HepG2 (cell line): ENCODE data around the gene JPH4. TPM values are rescaled to one million over a fixed set of nuclear protein-coding genes. Genes with fewer than 3 reads are reported as not detected.
A peak's percentile ranks its signal among the peaks of the same experiment; 100 is the strongest.

Experiments used
- ATAC-seq: fragments of 200-7000 bp; cut with Tn5 transposase; 3 replicates; pipeline ENCODE4 v1.9.1; 2020; ENCODE audit warnings: mild to moderate bottlenecking, moderate library complexity
- BruUV-seq: library from RNA; stranded (reverse); fragments of 400-500 nt; replicated peaks from 2 replicates; lab custom pipeline; 2021; lab: Mats Ljungman, UMichigan
- CTCF ChIA-PET: fragments of 300-600 bp; formaldehyde crosslinking; extraction: SDS; loops from one replicate; lab custom pipeline; 2021; ENCODE audit warnings: low total read pairs, inconsistent platforms, low intra/inter-chr PET ratio; lab: Yijun Ruan, JAX
- POLR2A ChIA-PET: fragments of 350-600 bp; sonication (Branson Sonifier 250); formaldehyde crosslinking; loops from one replicate; lab custom pipeline; 2020; ENCODE audit warnings: antibody characterized with exemption, inconsistent platforms; lab: Yijun Ruan, JAX
- DNase-seq: peaks from one replicate; pipeline ENCODE4 v3.0.0-alpha.2; 2015; ENCODE audit warnings: low spot score
- FAIRE-seq: peaks from 3 replicates; lab custom pipeline; 2011; peaks lifted over from hg19 to GRCh38; lab: Jason Lieb, UNC
- H2AFZ ChIP-seq: one replicate; pipeline ENCODE4 v1.6.1; 2011; ENCODE audit warnings: low read length, inconsistent platforms
- H3K27ac ChIP-seq: fragments of 300-600 bp; 3 replicates; pipeline ENCODE4 v1.8.0; 2011; ENCODE audit warnings: mixed run types, mild to moderate bottlenecking, mixed read lengths, low read length, inconsistent platforms; ENCODE audit not compliant: insufficient read depth; ENCODE audit errors: extremely low read length
- H3K27me3 ChIP-seq, 2 experiments: fragments of 200-600 bp in 1 of 2; 2 replicates in 1 of 2; 3 replicates in 1 of 2; pipeline versions ENCODE4 v1.6.0 to v1.8.0; 2011; ENCODE audit warnings: low read length in 2 of 2, mild to moderate bottlenecking in 2 of 2, moderate library complexity in 2 of 2, inconsistent platforms in 1 of 2; ENCODE audit not compliant: insufficient read depth in 2 of 2, control insufficient read depth in 1 of 2
- H3K36me3 ChIP-seq, 2 experiments: fragments of 200-600 bp in 1 of 2; replicated peaks in 1 of 2; 2 replicates in 1 of 2; 3 replicates in 1 of 2; pipeline versions ENCODE4 v1.5.1 to v1.8.0; 2011; ENCODE audit warnings: low read length in 2 of 2, inconsistent platforms in 1 of 2; ENCODE audit not compliant: insufficient read depth in 2 of 2, control insufficient read depth in 1 of 2
- H3K4me1 ChIP-seq: 2 replicates; pipeline ENCODE4 v1.5.1; 2012; ENCODE audit warnings: low read length, inconsistent platforms; ENCODE audit not compliant: insufficient read depth
- H3K4me2 ChIP-seq: 2 replicates; pipeline ENCODE4 v1.6.0; 2011; ENCODE audit warnings: low read depth, low read length, inconsistent platforms
- H3K4me3 ChIP-seq, 3 experiments: fragments of 200-600 bp in 1 of 3; sonication (generic), shearing (Covaris generic) in 1 of 3; replicated peaks in 1 of 3; 2 replicates each; pipeline ENCODE4 v1.5.1; 2011 to 2016; ENCODE audit warnings: low read length in 3 of 3, inconsistent platforms in 2 of 3, low read depth in 2 of 3, mild to moderate bottlenecking in 2 of 3, control low read depth in 1 of 3, mixed read lengths in 1 of 3; ENCODE audit not compliant: insufficient read depth in 1 of 3
- H3K79me2 ChIP-seq: one replicate; pipeline ENCODE4 v1.6.1; 2011; ENCODE audit warnings: low read length, inconsistent platforms; ENCODE audit not compliant: insufficient read depth
- H3K9ac ChIP-seq: 2 replicates; pipeline ENCODE4 v1.6.0; 2011; ENCODE audit warnings: mild to moderate bottlenecking, low read depth, low read length, inconsistent platforms; ENCODE audit not compliant: insufficient read depth
- H3K9me3 ChIP-seq: 2 replicates; pipeline ENCODE4 v1.5.1; 2012; ENCODE audit warnings: mild to moderate bottlenecking, low read length
- H4K20me1 ChIP-seq: 2 replicates; pipeline ENCODE4 v1.6.0; 2011; ENCODE audit warnings: inconsistent platforms, mild to moderate bottlenecking, low read length, moderate library complexity; ENCODE audit not compliant: insufficient read depth
- ELF1 ChIP-seq: sonication (generic); formaldehyde crosslinking; IDR thresholded peaks from 2 replicates; pipeline ENCODE4 v1.4.0; 2020; ENCODE audit warnings: missing genetic modification reagents
- ELF3 ChIP-seq: IDR thresholded peaks from 2 replicates; pipeline ENCODE4 v1.6.1; 2016; ENCODE audit warnings: missing genetic modification reagents, missing compliant biosample characterization
- KDM2A ChIP-seq: sonication (generic); formaldehyde crosslinking; IDR thresholded peaks from 2 replicates; pipeline ENCODE4 v1.4.0; 2020; ENCODE audit warnings: low read depth, missing genetic modification reagents, borderline replicate concordance
- NFYC ChIP-seq: IDR thresholded peaks from 2 replicates; pipeline ENCODE4 v1.6.1; 2016; ENCODE audit warnings: missing genetic modification reagents, missing compliant biosample characterization
- PITX1 ChIP-seq: sonication (generic); formaldehyde crosslinking; IDR thresholded peaks from 2 replicates; pipeline ENCODE4 v1.5.1; 2020; ENCODE audit warnings: mild to moderate bottlenecking, missing genetic modification reagents
- REL ChIP-seq: sonication (generic); formaldehyde crosslinking; conservative IDR thresholded peaks from 2 replicates; pipeline ENCODE4 v1.8.0; 2022; ENCODE audit warnings: mild to moderate bottlenecking, missing genetic modification reagents, moderate library complexity
- ZNF350 ChIP-seq: sonication (generic); formaldehyde crosslinking; IDR thresholded peaks from 2 replicates; pipeline ENCODE4 v1.4.0; 2020; ENCODE audit warnings: mild to moderate bottlenecking, low read depth, missing genetic modification reagents, borderline replicate concordance
- ZNF724P ChIP-seq: sonication (generic); formaldehyde crosslinking; IDR thresholded peaks from 2 replicates; pipeline ENCODE4 v1.8.0; 2022; ENCODE audit warnings: missing genetic modification reagents, borderline replicate concordance
- ZNF839 ChIP-seq: sonication (generic); formaldehyde crosslinking; IDR thresholded peaks from 2 replicates; pipeline ENCODE4 v1.4.0; 2020; ENCODE audit warnings: missing genetic modification reagents, mild to moderate bottlenecking, borderline replicate concordance
- ZNF878 ChIP-seq: sonication (generic); formaldehyde crosslinking; IDR thresholded peaks from 2 replicates; pipeline ENCODE4 v1.8.1; 2023; ENCODE audit warnings: mild to moderate bottlenecking, missing genetic modification reagents, moderate library complexity
- ZNF891 ChIP-seq: sonication (generic); formaldehyde crosslinking; IDR thresholded peaks from 2 replicates; pipeline ENCODE4 v1.5.0; 2020; ENCODE audit warnings: mild to moderate bottlenecking, missing genetic modification reagents
- WGBS: methylation state at CpG from one replicate; pipeline ENCODE4 v1.1.6; 2017; ENCODE audit warnings: low lambda C conversion rate; 5-methylcytosine and 5-hydroxymethylcytosine counted together
- in situ Hi-C: cut with HindIII; loops from 2 replicates; pipeline ENCODE4 v1.10.0; 2017; ENCODE audit warnings: low pct_unique_long_range_greater_than_20kb; ENCODE audit not compliant: extremely low pct_ligation_motif_present
- intact Hi-C: fragments of 100-400 bp; cut with micrococcal nuclease; formaldehyde crosslinking; loops from one replicate; pipeline ENCODE4 v1.10.0; 2022; ENCODE audit not compliant: unreplicated experiment
- polyA plus RNA-seq, 8 experiments: library from polyadenylated mRNA; depleted of rRNA in 3 of 8; stranded (reverse) in 7 of 8; unstranded in 1 of 8; fragments of >200 nt; fragmentation: Illumina TruSeq in 4 of 8; extraction: Trizol in 4 of 8; gene quantifications; 2 replicates each; pipeline versions ENCODE4 v1.2.1 to v1.2.3, GENCODE V29; 2011 to 2016; ENCODE audit warnings: low read depth in 4 of 8, missing spikeins in 1 of 8, mixed read lengths in 1 of 8; ENCODE audit not compliant: insufficient read depth in 1 of 8
- total RNA-seq, 5 experiments: library from RNA; depleted of rRNA; stranded (reverse); fragments of >200 nt; fragmentation: Illumina TruSeq; extraction: Trizol; gene quantifications; 2 replicates each; pipeline ENCODE4 v1.2.3, GENCODE V29; 2016; ENCODE audit warnings: low read depth in 1 of 5
- TF ChIP-seq, protein P1 (sequence below): sonication (generic); formaldehyde crosslinking; IDR thresholded peaks from 2 replicates; pipeline ENCODE4 v1.5.0; 2020; ENCODE audit warnings: mild to moderate bottlenecking, missing genetic modification reagents
- TF ChIP-seq, protein P2 (sequence below): sonication (generic); formaldehyde crosslinking; IDR thresholded peaks from 2 replicates; pipeline ENCODE4 v1.8.1; 2023; ENCODE audit warnings: mild to moderate bottlenecking, inconsistent platforms, moderate library complexity, missing genetic modification reagents, borderline replicate concordance
- TF ChIP-seq, protein P3 (sequence below): sonication (generic); formaldehyde crosslinking; IDR thresholded peaks from 2 replicates; pipeline ENCODE4 v1.4.0; 2020; ENCODE audit warnings: low read depth, missing genetic modification reagents

The JPH4 gene
- total and polyA plus RNA-seq, 2 of the 13 experiments (the other 11 are each of a cell fraction or from before 2014, with no cell fraction given), result 0.08 to 0.22 TPM

DNA sequence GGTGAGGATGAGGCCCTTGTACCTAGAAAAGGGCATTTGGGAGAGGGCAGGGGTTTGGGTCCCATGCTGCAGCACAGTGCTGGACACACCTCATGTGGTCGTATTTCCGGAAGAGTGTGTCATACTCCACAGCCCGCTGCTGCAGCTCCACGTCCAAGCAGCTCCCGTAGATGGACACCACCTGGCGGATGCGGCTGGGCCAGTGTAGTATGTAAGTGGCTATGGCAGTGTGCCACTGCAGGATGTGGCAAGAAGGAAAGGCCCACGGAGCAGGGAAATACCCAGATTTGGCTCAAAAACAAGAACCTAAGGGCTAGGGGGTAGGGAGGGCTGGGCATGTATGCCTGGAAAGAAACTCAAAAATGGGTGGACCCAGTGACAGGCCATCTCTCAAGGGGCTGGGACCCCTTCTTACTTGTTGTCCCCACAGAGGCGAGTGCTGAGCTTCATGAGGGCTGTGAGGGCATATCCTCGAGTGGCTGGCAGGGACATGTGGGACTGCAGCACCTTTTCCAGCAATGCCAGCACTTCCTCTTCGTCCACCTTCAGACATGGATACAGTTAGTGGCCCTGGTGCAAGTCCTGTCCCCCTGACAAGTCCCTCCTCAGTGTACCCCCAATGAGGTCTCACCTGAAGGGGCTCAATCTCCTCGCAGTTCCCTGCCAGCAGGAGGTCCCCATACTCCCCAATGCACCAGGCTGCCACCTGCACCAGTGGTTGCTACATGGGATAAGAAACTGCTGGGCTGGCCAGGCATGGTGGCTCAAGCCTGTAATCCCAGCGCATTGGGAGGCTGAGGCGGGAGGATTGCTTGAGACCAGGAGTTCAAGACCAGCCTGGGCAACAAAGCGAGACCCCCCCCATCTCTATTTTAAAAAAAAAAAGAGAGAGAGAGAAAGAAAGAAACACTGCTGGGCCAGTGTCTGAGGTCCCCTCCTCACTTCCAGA lies 16.4 kb downstream of the JPH4 start (continued):
- TF ChIP-seq ELF1 (no peak), ZNF350 (CRISPR knock-in tag) (no peak), ZNF878 (no peak)

DNA sequence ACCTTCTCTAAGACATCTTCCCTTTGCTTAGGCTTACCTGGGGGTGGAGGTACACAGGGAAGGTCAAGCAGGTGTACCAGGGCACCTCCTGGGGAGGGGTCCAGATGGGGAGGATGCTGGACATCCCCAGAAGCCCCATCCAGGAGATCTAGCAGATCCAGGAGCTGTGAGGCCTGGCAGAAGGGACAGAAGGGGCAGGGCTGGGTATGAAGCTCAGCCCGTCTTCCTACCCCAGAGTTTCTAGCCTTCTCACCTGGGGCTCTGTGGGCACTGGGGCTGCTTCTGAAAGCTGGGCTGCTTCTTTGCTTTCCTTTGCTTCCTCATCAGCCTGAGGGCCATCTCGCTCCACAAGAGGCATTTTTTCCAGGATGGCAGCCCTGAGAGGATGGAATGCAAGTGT lies 17.3 kb downstream of the JPH4 start:
- H3K4me3 ChIP-seq, result no peak overlapping the region
- no peak overlapping the region for H3K4me2 ChIP-seq
- POLR2A ChIA-PET, result interaction anchor here (0.7 to 7.6 kb wide), 10 partner anchors 8 to 645 kb away, joined by 3 to 113 read pairs (median 5); partner anchors contain the start of genes AP1G2, HOMEZ and PABPN1
- H3K27me3 ChIP-seq, result no peaks in the 10 kb centered on the region; a peak in 1 of 5 replicates
- ATAC-seq, result no peak
- in situ Hi-C loops, result no loop called here
- no peak overlapping the region for H3K9ac ChIP-seq
- WGBS, result 91% methylated on average over 2 of the region's 2 CpGs
- peaks cover 13% of the 10 kb centered on the region; the same call in 1 of the 2 replicates for H4K20me1 ChIP-seq
- intact Hi-C loops, result no loop called here
- H3K79me2 ChIP-seq, result peaks cover 8% of the 10 kb centered on the region
- no peak for FAIRE-seq
- H3K27ac ChIP-seq, result no peak overlapping the region
- H3K9me3 ChIP-seq, result no peaks in the 10 kb centered on the region
- no peak overlapping the region for H2AFZ ChIP-seq
- peaks cover 38% of the 10 kb centered on the region for H3K4me1 ChIP-seq
- BruUV-seq, result no TSS peak
- DNase-seq, result no peak
- peaks cover 53 to 72% of the 10 kb centered on the region in 2 experiments for H3K36me3 ChIP-seq
- CTCF ChIA-PET, result interaction anchor here (10.9 kb wide), 1 partner anchor 80 kb away, joined by 275 read pairs; no protein-coding TSS in a partner anchor
- TF ChIP-seq, protein P1, sequence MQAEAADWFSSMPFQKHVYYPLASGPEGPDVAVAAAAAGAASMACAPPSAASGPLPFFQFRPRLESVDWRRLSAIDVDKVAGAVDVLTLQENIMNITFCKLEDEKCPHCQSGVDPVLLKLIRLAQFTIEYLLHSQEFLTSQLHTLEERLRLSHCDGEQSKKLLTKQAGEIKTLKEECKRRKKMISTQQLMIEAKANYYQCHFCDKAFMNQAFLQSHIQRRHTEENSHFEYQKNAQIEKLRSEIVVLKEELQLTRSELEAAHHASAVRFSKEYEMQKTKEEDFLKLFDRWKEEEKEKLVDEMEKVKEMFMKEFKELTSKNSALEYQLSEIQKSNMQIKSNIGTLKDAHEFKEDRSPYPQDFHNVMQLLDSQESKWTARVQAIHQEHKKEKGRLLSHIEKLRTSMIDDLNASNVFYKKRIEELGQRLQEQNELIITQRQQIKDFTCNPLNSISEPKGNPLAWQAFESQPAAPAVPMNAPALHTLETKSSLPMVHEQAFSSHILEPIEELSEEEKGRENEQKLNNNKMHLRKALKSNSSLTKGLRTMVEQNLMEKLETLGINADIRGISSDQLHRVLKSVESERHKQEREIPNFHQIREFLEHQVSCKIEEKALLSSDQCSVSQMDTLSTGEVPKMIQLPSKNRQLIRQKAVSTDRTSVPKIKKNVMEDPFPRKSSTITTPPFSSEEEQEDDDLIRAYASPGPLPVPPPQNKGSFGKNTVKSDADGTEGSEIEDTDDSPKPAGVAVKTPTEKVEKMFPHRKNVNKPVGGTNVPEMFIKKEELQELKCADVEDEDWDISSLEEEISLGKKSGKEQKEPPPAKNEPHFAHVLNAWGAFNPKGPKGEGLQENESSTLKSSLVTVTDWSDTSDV (CRISPR knock-in tag), result no peak
- TF ChIP-seq ZNF724P (CRISPR knock-in tag) (no peak), REL (0 out of 2 replicates have a peak, but pooled peaks have one; percentile 4), NFYC (no peak), KDM2A (CRISPR knock-in tag) (no peak), ELF3 (CRISPR knock-in tag) (no peak), ZNF891 (CRISPR knock-in tag) (peak; percentile 38; the same call in 1 of the 2 replicates), ZNF839 (CRISPR knock-in tag) (no peak), PITX1 (CRISPR knock-in tag) (no peak)
- TF ChIP-seq, protein P2, sequence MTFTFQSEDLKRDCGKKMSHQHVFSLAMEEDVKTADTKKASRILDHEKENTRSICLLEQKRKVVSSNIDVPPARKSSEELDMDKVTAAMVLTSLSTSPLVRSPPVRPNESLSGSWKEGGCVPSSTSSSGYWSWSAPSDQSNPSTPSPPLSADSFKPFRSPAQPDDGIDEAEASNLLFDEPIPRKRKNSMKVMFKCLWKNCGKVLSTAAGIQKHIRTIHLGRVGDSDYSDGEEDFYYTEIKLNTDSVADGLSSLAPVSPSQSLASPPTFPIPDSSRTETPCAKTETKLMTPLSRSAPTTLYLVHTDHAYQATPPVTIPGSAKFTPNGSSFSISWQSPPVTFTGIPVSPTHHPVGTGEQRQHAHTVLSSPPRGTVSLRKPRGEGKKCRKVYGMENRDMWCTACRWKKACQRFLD, result no peak
- TF ChIP-seq, protein P3, sequence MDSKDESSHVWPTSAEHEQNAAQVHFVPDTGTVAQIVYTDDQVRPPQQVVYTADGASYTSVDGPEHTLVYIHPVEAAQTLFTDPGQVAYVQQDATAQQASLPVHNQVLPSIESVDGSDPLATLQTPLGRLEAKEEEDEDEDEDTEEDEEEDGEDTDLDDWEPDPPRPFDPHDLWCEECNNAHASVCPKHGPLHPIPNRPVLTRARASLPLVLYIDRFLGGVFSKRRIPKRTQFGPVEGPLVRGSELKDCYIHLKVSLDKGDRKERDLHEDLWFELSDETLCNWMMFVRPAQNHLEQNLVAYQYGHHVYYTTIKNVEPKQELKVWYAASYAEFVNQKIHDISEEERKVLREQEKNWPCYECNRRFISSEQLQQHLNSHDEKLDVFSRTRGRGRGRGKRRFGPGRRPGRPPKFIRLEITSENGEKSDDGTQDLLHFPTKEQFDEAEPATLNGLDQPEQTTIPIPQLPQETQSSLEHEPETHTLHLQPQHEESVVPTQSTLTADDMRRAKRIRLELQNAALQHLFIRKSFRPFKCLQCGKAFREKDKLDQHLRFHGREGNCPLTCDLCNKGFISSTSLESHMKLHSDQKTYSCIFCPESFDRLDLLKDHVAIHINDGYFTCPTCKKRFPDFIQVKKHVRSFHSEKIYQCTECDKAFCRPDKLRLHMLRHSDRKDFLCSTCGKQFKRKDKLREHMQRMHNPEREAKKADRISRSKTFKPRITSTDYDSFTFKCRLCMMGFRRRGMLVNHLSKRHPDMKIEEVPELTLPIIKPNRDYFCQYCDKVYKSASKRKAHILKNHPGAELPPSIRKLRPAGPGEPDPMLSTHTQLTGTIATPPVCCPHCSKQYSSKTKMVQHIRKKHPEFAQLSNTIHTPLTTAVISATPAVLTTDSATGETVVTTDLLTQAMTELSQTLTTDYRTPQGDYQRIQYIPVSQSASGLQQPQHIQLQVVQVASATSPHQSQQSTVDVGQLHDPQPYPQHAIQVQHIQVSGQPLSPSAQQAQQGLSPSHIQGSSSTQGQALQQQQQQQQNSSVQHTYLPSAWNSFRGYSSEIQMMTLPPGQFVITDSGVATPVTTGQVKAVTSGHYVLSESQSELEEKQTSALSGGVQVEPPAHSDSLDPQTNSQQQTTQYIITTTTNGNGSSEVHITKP (CRISPR knock-in tag), result no peak
